Measurements from ENCODE around the gene MYBL2. TPM values are rescaled to one million over a fixed set of nuclear protein-coding genes. Genes with fewer than 3 reads are reported as not detected.

MYBL2 gene
- polyA plus RNA-seq, 1 donor from 2014 or later: 4.6 TPM

DNA sequence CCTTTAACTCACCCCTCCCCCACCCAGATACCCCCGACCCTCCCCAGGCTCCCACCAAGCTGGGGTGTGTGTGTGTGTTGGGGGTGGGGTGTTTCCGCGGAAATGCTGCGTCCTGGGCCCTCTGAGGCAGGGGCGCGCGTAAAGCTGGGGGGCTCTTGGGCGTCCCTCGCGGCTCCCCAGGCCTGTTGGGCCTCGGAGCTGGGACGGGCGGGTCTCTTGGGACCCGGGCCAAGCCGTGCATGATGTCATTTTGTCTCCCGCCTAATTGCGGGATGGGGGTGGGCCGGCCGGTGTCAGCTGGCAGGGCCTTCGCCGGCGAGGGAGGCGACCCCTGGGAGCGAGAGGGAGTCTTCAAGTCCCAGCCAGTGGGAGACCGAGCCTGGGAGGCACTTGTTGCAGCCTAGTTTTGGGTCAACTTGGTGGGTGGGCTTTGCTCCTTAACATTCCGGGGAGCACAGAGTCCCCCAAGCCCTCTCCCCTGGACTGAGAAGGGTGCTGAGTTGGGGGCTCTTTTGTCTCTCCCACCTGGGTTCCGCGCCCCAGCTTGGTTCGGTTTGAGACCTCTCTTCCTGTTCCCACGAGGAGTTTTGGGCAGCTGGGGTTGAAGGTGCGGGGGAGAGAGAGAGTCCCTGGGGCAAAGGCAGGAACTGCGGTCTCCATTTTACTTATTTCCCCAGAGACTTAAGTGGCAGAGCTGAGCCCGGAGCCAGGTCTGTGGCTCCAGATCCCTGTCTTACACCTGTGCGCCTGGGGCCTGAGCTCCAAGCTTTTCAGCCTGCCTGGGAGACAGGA, 623 bp downstream of the MYBL2 start:
- Mint-ChIP-seq H3K27me3 (no peaks in the 10 kb centered on the region), H3K27ac (peak overlapping the region in 2 of 3 donors; percentile 93 to 97), H3K4me1 (peaks cover 11 to 21% (median 21%) of the 10 kb centered on the region in 3 donors), H3K4me3 (peak overlapping the region; percentile 60 to 95 (median 80)), H3K9me3 (no peaks in the 10 kb centered on the region), H3K36me3 (peaks cover 3% of the 10 kb centered on the region)

DNA sequence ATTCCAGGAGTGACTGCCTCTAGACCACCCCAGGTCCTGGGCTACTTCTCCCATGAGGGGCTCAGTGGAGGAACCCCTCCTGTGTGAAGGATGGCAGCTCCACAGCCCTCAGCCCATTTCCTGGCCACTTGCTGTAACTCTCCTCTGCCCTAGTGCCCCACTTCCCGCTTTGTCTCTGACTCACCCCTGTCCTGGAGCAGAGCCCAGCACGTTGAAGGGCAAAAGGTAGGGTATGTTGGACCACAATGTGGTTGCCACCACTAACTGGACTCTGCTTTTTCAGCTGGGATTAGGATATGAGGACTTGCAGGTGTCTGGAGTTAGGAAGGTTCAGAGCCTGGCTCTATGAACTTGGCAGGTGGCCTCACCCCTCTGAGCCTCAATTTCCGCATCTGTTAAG, 2.4 kb downstream of the MYBL2 start:
- H3K27ac Mint-ChIP-seq: peak overlapping the region in 2 of 3 donors; percentile 16 to 93
- H3K4me3 Mint-ChIP-seq: peak overlapping the region in 3 of 4 donors; percentile 32 to 72 (median 67)
- no peaks in the 10 kb centered on the region for H3K27me3 Mint-ChIP-seq

DNA sequence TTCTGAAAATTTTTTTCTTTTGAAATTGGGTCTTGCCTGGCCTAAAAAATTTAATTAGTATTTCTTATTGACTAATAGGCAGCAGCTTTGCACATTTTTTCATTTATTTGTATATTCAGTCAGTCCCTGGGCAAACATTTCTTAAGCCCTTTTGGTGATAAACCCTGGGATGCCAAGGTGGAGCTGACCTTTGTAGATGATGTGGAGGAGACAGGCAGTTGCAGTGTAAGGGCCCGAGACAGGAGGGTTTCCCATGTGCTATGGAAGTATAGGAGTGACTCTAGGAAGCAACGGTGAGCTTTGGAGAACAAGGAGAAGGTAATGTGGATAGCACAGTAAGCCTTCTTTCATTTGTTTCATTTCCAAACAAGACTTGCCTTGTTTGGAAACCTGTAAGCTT, 3.5 kb downstream of the MYBL2 start:
- Mint-ChIP-seq H3K9me3 (no peaks in the 10 kb centered on the region), H3K4me1 (peaks cover 4 to 12% (median 11%) of the 10 kb centered on the region in 3 donors), H3K27me3 (no peaks in the 10 kb centered on the region), H3K27ac (peak overlapping the region in 1 of 3 donors; percentile 7), H3K4me3 (peak overlapping the region in 1 of 4 donors; percentile 72), H3K36me3 (peaks cover 8% of the 10 kb centered on the region)

More for the DNA sequence above, 2.4 kb downstream of the MYBL2 start:
- peaks cover 11 to 18% (median 18%) of the 10 kb centered on the region in 3 donors for H3K4me1 Mint-ChIP-seq
- H3K36me3 Mint-ChIP-seq: peaks cover 8% of the 10 kb centered on the region
- no peaks in the 10 kb centered on the region for H3K9me3 Mint-ChIP-seq

DNA sequence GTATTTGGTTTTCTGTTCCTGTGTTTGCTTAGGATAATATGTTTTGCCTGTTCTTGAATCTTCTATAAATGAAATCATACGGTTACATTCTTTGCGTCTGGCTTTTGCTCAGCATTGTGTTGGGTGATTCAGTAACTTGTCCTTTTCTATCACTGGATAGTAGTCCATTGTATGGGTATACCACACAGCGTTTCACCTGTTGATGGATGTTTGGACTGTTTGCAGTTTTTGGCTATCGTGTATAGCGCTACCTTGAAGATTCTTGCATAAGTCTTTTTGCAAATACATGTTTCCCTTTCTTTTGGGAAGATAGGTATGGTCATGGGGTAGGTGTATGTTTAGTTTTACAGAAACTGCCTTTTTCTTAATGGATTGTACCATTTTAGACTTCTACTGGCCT, 9.5 kb downstream of the MYBL2 start:
- H3K4me3 Mint-ChIP-seq: no peak overlapping the region
- no peaks in the 10 kb centered on the region for H3K9me3 Mint-ChIP-seq
- peaks cover 1% of the 10 kb centered on the region for H3K27me3 Mint-ChIP-seq
- peaks cover 5 to 23% (median 15%) of the 10 kb centered on the region in 3 donors for H3K4me1 Mint-ChIP-seq
- peaks cover 8% of the 10 kb centered on the region for H3K36me3 Mint-ChIP-seq
- H3K27ac Mint-ChIP-seq: no peak overlapping the region

DNA sequence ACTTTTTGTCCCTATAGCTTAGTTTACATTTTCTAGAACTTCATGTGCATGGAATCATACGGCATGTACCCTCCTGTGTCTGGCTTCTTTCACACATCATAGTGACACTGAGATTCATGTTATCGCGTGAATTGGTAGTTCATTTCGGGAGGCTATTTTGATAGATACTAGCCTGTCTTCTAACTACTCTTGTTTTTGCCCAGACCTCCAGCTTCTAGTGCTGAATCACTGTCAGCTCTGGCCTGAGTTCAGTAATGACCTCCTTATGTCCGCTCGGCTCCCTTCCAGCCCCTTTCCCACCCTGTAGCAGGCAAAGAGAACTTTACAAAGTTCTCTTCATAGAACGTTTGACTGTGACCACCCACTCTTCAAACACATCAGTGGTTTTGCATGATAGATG, 14.1 kb downstream of the MYBL2 start:
- peaks cover 2% of the 10 kb centered on the region for H3K27me3 Mint-ChIP-seq
- H3K36me3 Mint-ChIP-seq: peaks cover 5% of the 10 kb centered on the region
- H3K4me1 Mint-ChIP-seq: peaks cover 19 to 32% (median 30%) of the 10 kb centered on the region in 3 donors
- no peaks in the 10 kb centered on the region for H3K9me3 Mint-ChIP-seq
- peak overlapping the region; percentile 89 to 99 (median 99) for H3K27ac Mint-ChIP-seq
- H3K4me3 Mint-ChIP-seq: peak overlapping the region; percentile 71 to 91 (median 88)

DNA sequence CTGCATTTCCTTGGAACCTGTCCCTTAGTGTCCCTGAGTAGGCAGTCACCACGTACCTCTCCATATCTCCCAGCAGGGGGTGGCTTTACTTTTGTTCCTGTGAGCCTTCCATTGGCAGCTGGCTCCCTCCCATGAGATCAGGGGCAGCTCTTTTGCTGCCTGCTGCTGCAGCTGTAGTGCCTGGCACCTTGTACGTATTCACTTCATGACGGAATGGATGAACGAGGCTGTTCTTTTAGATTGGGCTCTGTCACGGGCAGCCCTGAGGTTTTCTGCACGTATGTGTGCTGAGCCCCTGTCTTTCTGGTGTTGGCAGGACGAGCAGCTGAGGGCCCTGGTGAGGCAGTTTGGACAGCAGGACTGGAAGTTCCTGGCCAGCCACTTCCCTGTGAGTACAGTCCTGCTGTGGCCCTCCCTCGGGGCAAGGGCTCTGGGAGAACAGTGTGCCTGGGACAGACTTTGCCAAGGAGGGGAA, 14.6 kb downstream of the MYBL2 start:
- H3K4me1 Mint-ChIP-seq: peaks cover 19 to 32% (median 28%) of the 10 kb centered on the region in 3 donors
- peaks cover 2% of the 10 kb centered on the region for H3K27me3 Mint-ChIP-seq
- H3K36me3 Mint-ChIP-seq: peaks cover 5% of the 10 kb centered on the region
- H3K4me3 Mint-ChIP-seq: peak overlapping the region; percentile 71 to 91 (median 88)
- H3K9me3 Mint-ChIP-seq: no peaks in the 10 kb centered on the region
- peak overlapping the region; percentile 89 to 99 (median 99) for H3K27ac Mint-ChIP-seq

DNA sequence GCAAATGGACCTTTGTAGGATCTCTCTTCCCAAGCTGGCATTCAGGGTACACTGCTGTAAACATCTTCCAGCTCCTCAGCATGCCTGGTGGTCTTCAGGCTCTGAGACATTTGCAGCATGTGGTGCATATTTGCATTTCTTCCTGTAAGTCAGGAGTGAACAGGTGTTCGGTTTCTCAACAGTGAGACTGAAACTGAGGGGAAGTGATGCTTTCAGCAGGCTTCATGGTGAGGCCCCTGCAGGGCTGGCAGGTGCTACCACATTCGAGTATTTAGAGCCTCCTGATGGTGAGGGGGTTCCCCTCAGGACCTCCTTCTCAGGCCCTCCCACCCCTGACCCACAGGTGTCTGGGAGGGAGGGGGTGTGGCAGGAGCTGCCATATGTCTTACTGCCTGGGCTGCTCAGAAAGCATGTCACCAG, 15.1 kb downstream of the MYBL2 start:
- Mint-ChIP-seq H3K36me3 (peaks cover 5% of the 10 kb centered on the region), H3K27ac (peak overlapping the region; percentile 89 to 99 (median 99)), H3K4me1 (peaks cover 19 to 32% (median 28%) of the 10 kb centered on the region in 3 donors), H3K27me3 (peaks cover 2% of the 10 kb centered on the region), H3K9me3 (no peaks in the 10 kb centered on the region), H3K4me3 (peak overlapping the region; percentile 71 to 91 (median 88))

DNA sequence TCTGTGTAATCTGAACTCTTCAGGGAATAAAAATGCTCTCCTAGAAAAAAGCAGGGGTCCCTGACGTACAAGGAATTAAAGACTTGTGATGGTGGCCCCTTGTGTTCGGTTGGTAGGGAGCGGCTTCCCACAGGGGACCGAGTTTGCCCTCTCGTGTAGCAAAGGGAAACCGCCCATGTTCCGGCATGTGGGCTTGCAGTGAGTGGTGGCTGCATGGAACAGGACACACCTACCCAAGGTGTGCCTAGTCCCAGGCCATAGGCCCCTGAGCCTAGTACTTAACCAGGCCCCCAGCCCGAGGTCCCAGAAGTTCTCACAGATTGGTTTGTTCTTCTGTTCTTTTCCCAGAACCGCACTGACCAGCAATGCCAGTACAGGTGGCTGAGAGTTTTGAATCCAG, 15.5 kb downstream of the MYBL2 start:
- H3K4me1 Mint-ChIP-seq: peaks cover 22 to 28% (median 28%) of the 10 kb centered on the region in 3 donors
- peaks cover 2% of the 10 kb centered on the region for H3K27me3 Mint-ChIP-seq
- H3K4me3 Mint-ChIP-seq: peak overlapping the region; percentile 71 to 91 (median 88)
- peak overlapping the region; percentile 89 to 99 (median 99) for H3K27ac Mint-ChIP-seq
- H3K36me3 Mint-ChIP-seq: peaks cover 2% of the 10 kb centered on the region
- no peaks in the 10 kb centered on the region for H3K9me3 Mint-ChIP-seq

DNA sequence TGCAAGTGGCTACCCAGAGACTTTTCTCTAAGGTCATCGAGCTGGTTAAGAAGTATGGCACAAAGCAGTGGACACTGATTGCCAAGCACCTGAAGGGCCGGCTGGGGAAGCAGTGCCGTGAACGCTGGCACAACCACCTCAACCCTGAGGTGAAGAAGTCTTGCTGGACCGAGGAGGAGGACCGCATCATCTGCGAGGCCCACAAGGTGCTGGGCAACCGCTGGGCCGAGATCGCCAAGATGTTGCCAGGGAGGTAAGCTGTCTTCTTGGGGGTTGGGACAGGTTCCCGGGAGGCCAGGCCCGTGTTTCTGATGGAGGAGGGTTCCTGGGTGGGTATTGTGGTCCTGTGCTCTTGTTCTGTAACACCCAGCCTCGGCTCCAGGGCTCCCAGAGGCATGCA, 19.9 kb downstream of the MYBL2 start:
- Mint-ChIP-seq H3K27me3 (no peaks in the 10 kb centered on the region), H3K27ac (peak overlapping the region; percentile 67 to 71 (median 70)), H3K4me3 (no peak overlapping the region), H3K36me3 (peaks cover 2% of the 10 kb centered on the region), H3K9me3 (no peaks in the 10 kb centered on the region), H3K4me1 (peaks cover 12 to 19% (median 16%) of the 10 kb centered on the region in 3 donors)

DNA sequence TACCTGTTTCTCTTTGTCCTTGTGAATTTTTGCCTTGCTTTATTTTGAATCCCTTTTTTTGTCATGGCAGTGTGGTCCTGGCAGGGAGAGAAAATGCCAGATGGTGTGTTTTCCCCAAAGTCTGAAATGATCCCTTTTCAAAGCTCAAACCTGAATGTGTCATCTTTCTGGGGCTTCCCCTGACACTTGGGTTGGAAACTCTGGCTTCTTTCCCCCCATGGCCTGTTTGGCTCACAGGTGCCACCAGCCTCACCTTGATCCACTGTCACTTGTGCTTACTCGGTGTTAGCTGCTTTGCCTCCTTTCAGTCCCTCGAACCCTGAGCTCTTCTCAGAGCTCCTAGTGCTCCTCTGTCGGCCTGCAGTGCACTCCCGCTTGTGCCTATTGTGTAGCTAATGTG, 22.3 kb downstream of the MYBL2 start:
- Mint-ChIP-seq H3K36me3 (no peaks in the 10 kb centered on the region), H3K4me1 (peaks cover 6 to 13% (median 9%) of the 10 kb centered on the region in 3 donors), H3K27me3 (no peaks in the 10 kb centered on the region), H3K27ac (peak overlapping the region in 1 of 3 donors; percentile 18), H3K4me3 (no peak overlapping the region), H3K9me3 (no peaks in the 10 kb centered on the region)

DNA sequence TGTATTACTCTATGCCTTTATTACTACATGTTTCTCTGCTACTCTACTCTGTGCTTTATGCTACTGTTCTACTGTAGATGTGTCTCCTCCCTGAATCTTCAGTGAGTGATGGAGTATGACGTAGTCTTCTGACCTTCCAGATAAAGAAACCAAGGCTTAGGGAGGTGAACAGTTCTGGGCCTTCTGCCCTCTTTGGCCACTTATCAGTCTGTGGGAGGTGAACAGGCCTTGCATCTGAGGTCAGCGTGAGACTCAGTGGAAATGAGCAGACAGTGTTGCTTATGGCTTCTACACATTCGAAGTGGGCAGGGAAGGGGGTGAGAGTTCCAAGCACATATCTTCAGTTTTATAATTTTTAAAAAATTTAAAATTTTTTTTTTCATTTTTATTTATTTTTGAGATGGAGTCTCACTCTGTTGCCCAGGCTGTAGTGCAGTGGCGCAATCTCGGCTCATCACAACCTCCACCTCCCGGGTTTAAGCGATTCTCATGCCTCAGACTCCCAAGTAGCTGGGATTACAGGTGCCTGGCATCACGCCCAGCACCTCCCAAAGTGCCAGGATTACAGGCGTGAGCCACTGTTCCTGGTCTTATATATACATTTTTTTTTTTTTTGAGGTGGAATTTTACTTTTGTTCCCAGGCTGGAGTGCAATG, 24.2 kb downstream of the MYBL2 start:
- Mint-ChIP-seq H3K4me3 (no peak overlapping the region), H3K27ac (peak overlapping the region in 1 of 3 donors; percentile 10), H3K9me3 (no peaks in the 10 kb centered on the region), H3K4me1 (peaks cover 6 to 17% (median 12%) of the 10 kb centered on the region in 3 donors), H3K36me3 (no peaks in the 10 kb centered on the region), H3K27me3 (no peaks in the 10 kb centered on the region)

DNA sequence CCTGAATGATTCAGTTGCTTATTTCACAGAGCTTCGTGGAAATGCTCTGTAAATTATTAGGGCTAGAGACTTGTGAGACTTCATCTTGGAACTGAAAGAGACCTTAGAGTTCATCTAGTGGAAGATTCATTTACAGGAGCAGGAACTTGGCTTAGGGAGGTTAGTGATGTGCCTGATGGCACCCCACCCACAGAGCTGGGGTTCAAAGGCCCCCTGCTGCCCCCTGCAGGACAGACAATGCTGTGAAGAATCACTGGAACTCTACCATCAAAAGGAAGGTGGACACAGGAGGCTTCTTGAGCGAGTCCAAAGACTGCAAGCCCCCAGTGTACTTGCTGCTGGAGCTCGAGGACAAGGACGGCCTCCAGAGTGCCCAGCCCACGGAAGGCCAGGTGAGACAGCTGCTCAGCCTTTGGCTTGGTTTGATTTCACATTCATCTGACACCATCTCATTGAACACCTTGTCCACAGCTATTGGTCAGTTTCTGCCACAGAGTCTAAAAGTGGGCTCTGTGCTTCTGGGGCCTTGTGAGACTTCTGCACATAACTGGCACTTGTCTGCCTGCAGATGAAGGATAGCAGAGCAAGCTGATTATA, 25.1 kb downstream of the MYBL2 start:
- no peaks in the 10 kb centered on the region for H3K9me3 Mint-ChIP-seq
- peak overlapping the region in 1 of 3 donors; percentile 78 for H3K27ac Mint-ChIP-seq
- no peaks in the 10 kb centered on the region for H3K27me3 Mint-ChIP-seq
- H3K36me3 Mint-ChIP-seq: no peaks in the 10 kb centered on the region
- no peak overlapping the region for H3K4me3 Mint-ChIP-seq
- peaks cover 5 to 16% (median 12%) of the 10 kb centered on the region in 3 donors for H3K4me1 Mint-ChIP-seq

DNA sequence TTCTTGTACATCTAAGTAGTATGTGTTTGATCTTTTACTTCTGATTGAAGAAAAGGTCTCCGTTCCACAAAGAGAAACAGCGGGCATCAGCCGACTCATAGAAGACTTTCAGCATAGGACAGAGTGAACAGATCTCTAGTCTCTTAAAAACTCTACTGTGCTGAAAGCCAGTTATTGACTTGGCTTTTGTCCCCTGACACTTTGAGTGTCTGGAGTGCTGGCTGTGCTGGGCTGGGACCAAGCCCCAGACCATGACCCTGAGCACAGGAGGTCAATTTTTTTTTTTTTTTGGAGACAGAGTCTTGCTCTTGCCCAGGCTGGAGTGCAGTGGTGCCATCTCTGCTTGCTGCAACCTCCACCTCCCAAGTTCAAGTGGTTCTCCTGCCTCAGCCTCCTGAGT, 27.8 kb downstream of the MYBL2 start:
- H3K27ac Mint-ChIP-seq: no peak overlapping the region
- peaks cover 2% of the 10 kb centered on the region for H3K36me3 Mint-ChIP-seq
- no peak overlapping the region for H3K4me3 Mint-ChIP-seq

DNA sequence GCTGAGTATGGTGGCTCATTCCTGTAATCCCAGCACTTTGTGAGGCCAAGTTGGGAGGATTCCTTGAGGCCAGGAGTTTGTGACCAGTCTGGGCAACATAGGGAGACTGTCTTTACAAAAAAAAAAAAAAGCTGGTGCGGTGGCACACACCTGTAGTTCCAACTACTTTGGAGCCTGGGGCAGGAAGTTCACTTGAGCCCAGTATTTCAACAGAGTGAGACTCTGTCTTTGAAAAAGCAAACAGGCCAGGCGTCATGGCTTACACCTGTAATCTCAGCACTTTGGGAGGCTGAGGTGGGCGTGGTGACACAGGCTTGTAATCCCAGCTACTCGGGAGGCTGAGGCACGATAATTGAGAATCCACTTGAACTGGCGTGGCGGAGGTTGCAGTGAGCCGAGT, 28.7 kb downstream of the MYBL2 start:
- H3K27ac Mint-ChIP-seq: no peak overlapping the region
- H3K4me3 Mint-ChIP-seq: no peak overlapping the region
- H3K9me3 Mint-ChIP-seq: no peaks in the 10 kb centered on the region
- peaks cover 4 to 12% (median 8%) of the 10 kb centered on the region in 3 donors for H3K4me1 Mint-ChIP-seq
- H3K36me3 Mint-ChIP-seq: peaks cover 2% of the 10 kb centered on the region
- H3K27me3 Mint-ChIP-seq: no peaks in the 10 kb centered on the region

More for the DNA sequence above, 27.8 kb downstream of the MYBL2 start:
- Mint-ChIP-seq H3K27me3 (no peaks in the 10 kb centered on the region), H3K4me1 (peaks cover 5 to 12% (median 8%) of the 10 kb centered on the region in 3 donors), H3K9me3 (no peaks in the 10 kb centered on the region)

All from IgD-negative memory B cell (primary cell).